Esophagus (tissue), 2 donors: Measurements from ENCODE around the gene C1orf116. TPM values are rescaled to one million over a fixed set of nuclear protein-coding genes. Genes with fewer than 3 reads are reported as not detected.

ENCODE experiments used
- H3K27ac ChIP-seq, 2 donors: one replicate each; pipeline ENCODE4 v1.5.1; 2013; ENCODE audit warnings: low read depth in 2 of 2, mild to moderate bottlenecking in 2 of 2, inconsistent platforms in 1 of 2, low read length in 1 of 2, moderate library complexity in 1 of 2
- H3K27me3 ChIP-seq, 2 donors: one replicate each; pipeline ENCODE4 v1.6.1; 2013; ENCODE audit warnings: low read length in 2 of 2, control low read depth in 1 of 2, mild to moderate bottlenecking in 1 of 2; ENCODE audit not compliant: insufficient read depth in 2 of 2, control insufficient read depth in 1 of 2
- H3K36me3 ChIP-seq, 2 donors: one replicate each; pipeline ENCODE4 v1.6.1; 2013; ENCODE audit warnings: low read length in 1 of 2; ENCODE audit not compliant: control insufficient read depth in 2 of 2, insufficient read depth in 2 of 2
- H3K4me1 ChIP-seq, 2 donors: one replicate each; pipeline ENCODE4 v1.6.1; 2013; ENCODE audit warnings: low read length in 1 of 2; ENCODE audit not compliant: control insufficient read depth in 2 of 2, insufficient read depth in 2 of 2
- H3K4me3 ChIP-seq, 2 donors: one replicate each; pipeline ENCODE4 v1.5.1; 2013; ENCODE audit warnings: low read length in 2 of 2, mild to moderate bottlenecking in 2 of 2, low read depth in 1 of 2, moderate library complexity in 1 of 2
- H3K9me3 ChIP-seq, 2 donors: one replicate each; pipeline ENCODE4 v1.6.1; 2013; ENCODE audit warnings: mild to moderate bottlenecking in 2 of 2, low read depth in 1 of 2, low read length in 1 of 2, moderate library complexity in 1 of 2; ENCODE audit not compliant: control insufficient read depth in 2 of 2, insufficient read depth in 1 of 2
- WGBS, 2 donors: extraction: QIAGEN DNeasy Blood & Tissue Kit; methylation state at CpG; one replicate each; pipeline ENCODE4 v1.1.7; 2013; 5-methylcytosine and 5-hydroxymethylcytosine counted together
- polyA plus RNA-seq, 2 donors: library from polyadenylated mRNA; stranded (reverse); fragments of 200-250 nt; gene quantifications; one replicate each; pipeline ENCODE4 v1.2.3, GENCODE V29; 2013
- donor health status: healthy with polysubstance abuse.
- donor health status: Bipolar disorder and iron deficiency.

Gene C1orf116
- polyA plus RNA-seq, 2 donors: 72.9 to 85.8 TPM

- H3K9me3 ChIP-seq: no peaks in the 10 kb centered on the region
- H3K27ac ChIP-seq: peak overlapping the region; percentile 4 to 56
- 49 to 51% methylated on average over 4 of the region's 4 CpGs for WGBS, 2 donors
These were observed 41.6 kb upstream of the C1orf116 start for GRCh38 chr1:207073906-207074820.

DNA sequence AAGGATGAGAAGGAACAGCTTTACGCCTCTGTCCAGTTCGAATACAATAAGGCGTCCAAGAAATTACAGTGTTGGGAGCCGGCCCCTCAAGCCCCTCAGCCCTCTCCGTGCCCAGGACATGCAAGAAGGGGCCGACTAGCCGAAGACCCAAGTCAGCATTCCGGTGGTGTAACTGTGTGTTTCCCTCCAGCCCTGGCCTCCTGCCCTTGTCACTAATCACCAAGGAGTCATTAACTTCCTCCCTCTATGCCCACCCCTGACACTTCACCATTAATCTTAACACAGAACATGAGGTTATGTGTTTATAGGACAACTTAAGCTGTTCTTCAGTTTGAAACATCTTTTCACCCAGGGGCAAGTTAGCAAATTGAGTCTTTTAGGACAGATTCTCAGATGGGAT lies 39.7 kb upstream of the C1orf116 start:
- 79 to 80% methylated on average over 8 of the region's 8 CpGs for WGBS, 2 donors
- H3K36me3 ChIP-seq: peaks cover 12 to 19% of the 10 kb centered on the region in 2 donors
- H3K9me3 ChIP-seq: no peaks in the 10 kb centered on the region

More at GRCh38 chr1:207073906-207074820, 41.6 kb upstream of the C1orf116 start:
- Histone ChIP-seq H3K27me3 (peaks cover 0 to under 1% of the 10 kb centered on the region in 2 donors), H3K4me1 (no peaks in the 10 kb centered on the region), H3K4me3 (no peak overlapping the region), H3K36me3 (peaks cover 4 to 15% of the 10 kb centered on the region in 2 donors)

DNA sequence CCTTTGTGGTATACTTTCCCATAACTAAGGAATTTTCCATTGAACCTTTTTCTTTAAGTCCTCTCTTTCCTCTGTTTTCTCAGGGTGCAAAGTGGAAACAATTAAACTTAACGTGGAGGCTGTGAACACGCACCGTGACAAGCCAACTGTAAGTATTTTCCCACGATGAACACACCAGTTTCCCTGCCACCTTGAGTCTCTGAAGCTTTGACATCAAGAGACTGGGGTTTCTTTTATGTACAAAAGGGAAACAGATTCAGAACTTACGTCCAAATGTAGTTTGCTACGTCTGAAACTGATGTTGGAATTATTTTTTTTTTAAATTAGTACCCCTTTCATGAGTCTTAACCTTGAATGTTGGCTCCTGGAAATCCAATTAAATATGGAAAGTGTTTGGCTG lies 38.9 kb upstream of the C1orf116 start:
- WGBS, 2 donors: 80 to 89% methylated on average over 6 of the region's 6 CpGs
- no peak overlapping the region for H3K4me3 ChIP-seq
- no peaks in the 10 kb centered on the region for H3K9me3 ChIP-seq
- peaks cover 12 to 19% of the 10 kb centered on the region in 2 donors for H3K36me3 ChIP-seq
- no peaks in the 10 kb centered on the region for H3K4me1 ChIP-seq
- no peak overlapping the region for H3K27ac ChIP-seq
- H3K27me3 ChIP-seq: no peaks in the 10 kb centered on the region

More for the DNA sequence above, 39.7 kb upstream of the C1orf116 start:
- Histone ChIP-seq H3K4me1 (no peaks in the 10 kb centered on the region), H3K27ac (no peak overlapping the region), H3K4me3 (no peak overlapping the region), H3K27me3 (no peaks in the 10 kb centered on the region)

DNA sequence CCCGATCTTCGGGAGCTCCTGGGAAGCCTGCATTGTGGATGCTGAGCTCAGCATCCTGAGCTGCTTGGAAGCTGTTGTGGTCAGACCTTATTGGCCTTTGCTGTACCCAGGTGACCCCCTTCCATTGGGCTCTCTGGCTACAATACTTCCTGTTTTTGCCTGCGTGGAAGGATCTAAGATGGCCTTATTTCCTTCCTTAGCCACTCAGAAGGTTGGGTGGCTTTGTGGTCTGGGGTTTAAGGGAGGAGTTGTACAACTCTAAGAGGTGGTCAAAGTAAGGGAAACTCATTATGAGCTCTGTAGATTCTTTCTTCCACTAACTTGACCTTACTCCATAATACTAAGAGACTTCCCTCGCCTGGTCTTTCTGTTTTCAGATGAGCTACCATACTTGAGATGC lies 38.3 kb upstream of the C1orf116 start:
- Histone ChIP-seq H3K9me3 (no peaks in the 10 kb centered on the region), H3K4me1 (no peaks in the 10 kb centered on the region), H3K4me3 (no peak overlapping the region), H3K27me3 (no peaks in the 10 kb centered on the region), H3K36me3 (peaks cover 12 to 19% of the 10 kb centered on the region in 2 donors), H3K27ac (no peak overlapping the region)
- WGBS, 2 donors: 84 to 89% methylated on average over 4 of the region's 4 CpGs

DNA sequence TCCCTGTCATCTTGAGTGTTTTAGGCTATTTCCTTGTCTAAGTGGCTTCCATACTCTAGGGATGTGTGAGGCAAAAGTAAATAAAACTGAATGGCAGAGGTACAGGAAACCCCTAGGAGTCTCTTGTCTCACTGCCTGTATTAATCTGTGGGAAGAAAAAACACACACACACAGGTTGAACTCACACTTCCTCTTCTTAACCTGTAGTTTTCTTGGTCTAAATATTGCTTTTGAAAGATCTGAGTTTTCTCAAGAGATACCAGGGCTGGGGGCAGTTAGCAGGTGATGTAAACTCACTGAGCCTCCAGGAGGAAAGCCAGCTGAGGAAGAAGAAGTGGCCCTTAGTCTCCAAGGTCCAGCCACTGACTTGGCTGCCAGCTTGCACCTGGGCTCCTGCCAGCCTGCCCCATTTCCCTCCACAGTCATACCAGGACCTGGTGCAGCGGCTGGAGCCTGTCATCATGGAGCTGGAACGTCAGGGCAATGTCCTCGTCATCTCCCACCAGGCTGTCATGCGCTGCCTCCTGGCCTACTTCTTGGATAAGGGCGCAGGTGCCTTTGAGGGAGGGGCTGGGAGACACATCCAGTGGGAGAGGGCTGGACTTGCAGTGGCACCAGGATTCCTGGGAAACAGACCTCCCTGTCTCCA lies 37.4 kb upstream of the C1orf116 start:
- Histone ChIP-seq H3K36me3 (peaks cover 12 to 19% of the 10 kb centered on the region in 2 donors), H3K4me1 (no peaks in the 10 kb centered on the region), H3K4me3 (no peak overlapping the region), H3K27ac (no peak overlapping the region), H3K9me3 (no peaks in the 10 kb centered on the region), H3K27me3 (no peaks in the 10 kb centered on the region)
- 92 to 93% methylated on average over 5 of the region's 5 CpGs for WGBS, 2 donors

DNA sequence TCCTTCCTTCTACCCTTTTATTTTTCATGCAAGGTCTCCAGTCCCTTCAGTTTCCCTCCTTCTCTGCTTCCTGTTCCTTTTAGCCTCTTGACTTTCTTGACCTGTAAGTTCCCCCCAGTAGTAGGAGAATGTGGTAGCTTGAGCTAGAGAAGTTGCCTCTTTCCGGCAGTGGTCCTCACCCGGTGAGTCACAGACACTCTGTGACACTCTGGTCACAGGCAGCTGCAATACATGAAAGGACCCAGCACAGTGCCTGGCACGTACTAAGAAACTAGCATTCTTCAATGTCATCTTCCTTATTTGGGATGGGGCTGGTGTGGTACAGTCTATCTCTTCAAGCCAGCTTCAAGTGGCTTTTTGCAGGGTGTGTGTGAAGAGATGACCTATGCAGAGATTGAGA lies 36.5 kb upstream of the C1orf116 start:
- Histone ChIP-seq H3K9me3 (no peaks in the 10 kb centered on the region), H3K36me3 (peaks cover 12 to 19% of the 10 kb centered on the region in 2 donors), H3K27me3 (no peaks in the 10 kb centered on the region), H3K27ac (no peak overlapping the region), H3K4me1 (no peaks in the 10 kb centered on the region), H3K4me3 (no peak overlapping the region)
- 75 to 80% methylated on average over 3 of the region's 3 CpGs for WGBS, 2 donors

- Histone ChIP-seq H3K27me3 (no peaks in the 10 kb centered on the region), H3K4me3 (no peak overlapping the region), H3K27ac (no peak overlapping the region), H3K9me3 (no peaks in the 10 kb centered on the region), H3K36me3 (peaks cover 15 to 29% of the 10 kb centered on the region in 2 donors), H3K4me1 (no peaks in the 10 kb centered on the region)
- WGBS, 2 donors: 74 to 79% methylated on average over 5 of the region's 5 CpGs
These were observed 35.1 kb upstream of the C1orf116 start for GRCh38 chr1:207067665-207068064.

- 64% methylated on average over 3 of the region's 3 CpGs for WGBS, 2 donors
- Histone ChIP-seq H3K9me3 (no peaks in the 10 kb centered on the region), H3K27me3 (no peaks in the 10 kb centered on the region), H3K4me1 (no peaks in the 10 kb centered on the region), H3K27ac (no peak overlapping the region), H3K4me3 (no peak overlapping the region), H3K36me3 (peaks cover 15 to 31% of the 10 kb centered on the region in 2 donors)
These were observed 34.6 kb upstream of the C1orf116 start for GRCh38 chr1:207067185-207067584.

DNA sequence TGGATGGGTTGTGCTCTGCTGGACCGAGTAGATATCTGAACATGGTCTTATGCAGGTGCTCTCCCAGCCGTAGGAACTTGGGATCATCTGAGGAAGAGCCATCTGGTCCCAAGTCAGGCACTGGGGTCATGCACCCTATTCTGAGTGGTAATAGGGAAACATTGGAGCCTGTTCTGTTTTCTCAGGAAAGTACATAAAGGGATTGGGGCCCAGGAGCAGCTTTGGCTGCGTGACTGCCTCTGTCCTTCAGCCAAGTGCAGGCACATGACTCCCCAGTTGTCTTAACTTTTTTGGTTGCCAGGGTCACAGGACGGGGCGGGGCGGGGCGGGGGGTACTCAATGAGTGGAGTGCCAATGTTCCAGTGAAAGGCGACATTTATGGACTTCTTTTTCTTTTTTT lies 32.0 kb upstream of the C1orf116 start:
- Histone ChIP-seq H3K4me1 (no peaks in the 10 kb centered on the region), H3K9me3 (no peaks in the 10 kb centered on the region), H3K27ac (no peak overlapping the region), H3K4me3 (no peak overlapping the region), H3K36me3 (peaks cover 10 to 28% of the 10 kb centered on the region in 2 donors), H3K27me3 (no peaks in the 10 kb centered on the region)
- WGBS, 2 donors: 70 to 75% methylated on average over 8 of the region's 8 CpGs
